GM18868 (cell line): Measurements from ENCODE around the gene RUNDC1.
"Not testable (repeated sequence)": the region's sequence is repeated elsewhere in the genome, so short reads cannot be mapped to it uniquely, and the experiment has no call there.

Experiments
- ATAC-seq: cut with Tn5 transposase; IDR thresholded peaks from one replicate; pipeline ENCODE4 v1.9.1; 2021; ENCODE audit warnings: mild to moderate bottlenecking, moderate library complexity; ENCODE audit not compliant: unreplicated experiment

The RUNDC1 gene

GRCh38 chr17:42980274-42980765, at the start of gene RUNDC1:
Gene RUNDC1, plus strand, starts transcription at chr17:42980565. Its CDS starts 12 bp downstream, at chr17:42980577.
- ATAC-seq, result peak; percentile 65

GRCh38 chr17:42937712-42938596, 42.4 kb upstream of the RUNDC1 start:
- no peak for ATAC-seq

GRCh38 chr17:42944211-42944610, 36.2 kb upstream of the RUNDC1 start:
- ATAC-seq, result no peak

- ATAC-seq, result no peak
Measured at GRCh38 chr17:42946812-42947211, 33.6 kb upstream of the RUNDC1 start.

GRCh38 chr17:42950044-42950783, 30.2 kb upstream of the RUNDC1 start:
- ATAC-seq, result no peak

GRCh38 chr17:42953669-42954068, 26.7 kb upstream of the RUNDC1 start:
- ATAC-seq, result no peak

GRCh38 chr17:42964161-42964932, 16.0 kb upstream of the RUNDC1 start, which contains the start of gene AARSD1:
Gene AARSD1, minus strand, starts transcription at chr17:42964454. Its CDS starts 14 bp downstream, at chr17:42964440.
- ATAC-seq, result peak; percentile 70

- no peak for ATAC-seq
Measured at GRCh38 chr17:42967925-42968324, 12.4 kb upstream of the RUNDC1 start.

- ATAC-seq, result no peak
Measured at GRCh38 chr17:42969001-42969581, 11.3 kb upstream of the RUNDC1 start.

GRCh38 chr17:42971589-42971988, 8.8 kb upstream of the RUNDC1 start:
- no peak for ATAC-seq

- not testable (repeated sequence) for ATAC-seq
Measured at GRCh38 chr17:42973323-42973722, 7.0 kb upstream of the RUNDC1 start.

- ATAC-seq, result no peak
Measured at GRCh38 chr17:42975265-42975664, 5.1 kb upstream of the RUNDC1 start.

GRCh38 chr17:42975701-42976100, 4.7 kb upstream of the RUNDC1 start:
- not testable (repeated sequence) for ATAC-seq

- ATAC-seq, result no peak
Measured at GRCh38 chr17:42979511-42980273, 673 bp upstream of the RUNDC1 start, which contains the start of gene PTGES3L. Gene PTGES3L, minus strand, starts transcription at chr17:42980080. Its CDS starts 27 bp downstream, at chr17:42980053.

GRCh38 chr17:42980766-42981397, 517 bp downstream of the RUNDC1 start:
- peak; percentile 41 for ATAC-seq

- ATAC-seq, result no peak
Measured at GRCh38 chr17:42982266-42982665, 1.9 kb downstream of the RUNDC1 start.

GRCh38 chr17:42985225-42985624, 4.9 kb downstream of the RUNDC1 start:
- ATAC-seq, result peak; percentile 48

- ATAC-seq, result no peak
Measured at GRCh38 chr17:42989141-42989540, 8.8 kb downstream of the RUNDC1 start.
